Kidney epithelial cell (primary cell): ENCODE measurements around the gene FOXD1. TPM values are rescaled to one million over a fixed set of nuclear protein-coding genes. Genes with fewer than 3 reads are reported as not detected.
A peak's percentile ranks its signal among the peaks of the same experiment; 100 is the strongest.
"Not testable (repeated sequence)": the region's sequence is repeated elsewhere in the genome, so short reads cannot be mapped to it uniquely, and the experiment has no call there.

ENCODE experiments used
- DNase-seq: peaks from one replicate; pipeline ENCODE4 v3.0.0-alpha.2; 2010; ENCODE audit warnings: low read depth
- H3K27me3 ChIP-seq: 2 replicates; pipeline ENCODE4 v1.6.0; 2011; ENCODE audit warnings: low read length; ENCODE audit not compliant: control insufficient read depth, insufficient read depth
- H3K36me3 ChIP-seq: 2 replicates; pipeline ENCODE4 v1.5.1; 2011; ENCODE audit warnings: low read length; ENCODE audit not compliant: control insufficient read depth, insufficient read depth
- H3K4me3 ChIP-seq: 2 replicates; pipeline ENCODE4 v1.5.1; 2011; ENCODE audit warnings: low read depth, mild to moderate bottlenecking, control low read depth, low read length
- total RNA-seq: library from RNA; depleted of rRNA; stranded (reverse); fragments of >200 nt; gene quantifications from 2 replicates; pipeline ENCODE4 v1.2.3, GENCODE V29; 2015
- TF ChIP-seq, protein P1 (sequence below): IDR thresholded peaks from 2 replicates; pipeline ENCODE4 v1.5.1; 2011; ENCODE audit warnings: mild to moderate bottlenecking, moderate library complexity, low read length, control low read depth, inconsistent platforms; ENCODE audit not compliant: insufficient read depth, poor library complexity, severe bottlenecking

Gene FOXD1
- total RNA-seq, 1 donor from 2014 or later, result 14.7 TPM

- Histone ChIP-seq H3K36me3 (no peaks in the 10 kb centered on the region), H3K4me3 (no peak overlapping the region), H3K27me3 (peaks cover 2% of the 10 kb centered on the region)
- no peak for DNase-seq
- TF ChIP-seq, protein P1, sequence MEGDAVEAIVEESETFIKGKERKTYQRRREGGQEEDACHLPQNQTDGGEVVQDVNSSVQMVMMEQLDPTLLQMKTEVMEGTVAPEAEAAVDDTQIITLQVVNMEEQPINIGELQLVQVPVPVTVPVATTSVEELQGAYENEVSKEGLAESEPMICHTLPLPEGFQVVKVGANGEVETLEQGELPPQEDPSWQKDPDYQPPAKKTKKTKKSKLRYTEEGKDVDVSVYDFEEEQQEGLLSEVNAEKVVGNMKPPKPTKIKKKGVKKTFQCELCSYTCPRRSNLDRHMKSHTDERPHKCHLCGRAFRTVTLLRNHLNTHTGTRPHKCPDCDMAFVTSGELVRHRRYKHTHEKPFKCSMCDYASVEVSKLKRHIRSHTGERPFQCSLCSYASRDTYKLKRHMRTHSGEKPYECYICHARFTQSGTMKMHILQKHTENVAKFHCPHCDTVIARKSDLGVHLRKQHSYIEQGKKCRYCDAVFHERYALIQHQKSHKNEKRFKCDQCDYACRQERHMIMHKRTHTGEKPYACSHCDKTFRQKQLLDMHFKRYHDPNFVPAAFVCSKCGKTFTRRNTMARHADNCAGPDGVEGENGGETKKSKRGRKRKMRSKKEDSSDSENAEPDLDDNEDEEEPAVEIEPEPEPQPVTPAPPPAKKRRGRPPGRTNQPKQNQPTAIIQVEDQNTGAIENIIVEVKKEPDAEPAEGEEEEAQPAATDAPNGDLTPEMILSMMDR, result no peak
These were observed 33.4 kb downstream of the FOXD1 start for GRCh38 chr5:73415171-73415570.

- H3K36me3 ChIP-seq, result no peaks in the 10 kb centered on the region
- no peak overlapping the region for H3K4me3 ChIP-seq
- no peaks in the 10 kb centered on the region for H3K27me3 ChIP-seq
- TF ChIP-seq, protein P1, result no peak
- DNase-seq, result peak; percentile 89
These were observed 36.0 kb downstream of the FOXD1 start for GRCh38 chr5:73412597-73412988.

DNA sequence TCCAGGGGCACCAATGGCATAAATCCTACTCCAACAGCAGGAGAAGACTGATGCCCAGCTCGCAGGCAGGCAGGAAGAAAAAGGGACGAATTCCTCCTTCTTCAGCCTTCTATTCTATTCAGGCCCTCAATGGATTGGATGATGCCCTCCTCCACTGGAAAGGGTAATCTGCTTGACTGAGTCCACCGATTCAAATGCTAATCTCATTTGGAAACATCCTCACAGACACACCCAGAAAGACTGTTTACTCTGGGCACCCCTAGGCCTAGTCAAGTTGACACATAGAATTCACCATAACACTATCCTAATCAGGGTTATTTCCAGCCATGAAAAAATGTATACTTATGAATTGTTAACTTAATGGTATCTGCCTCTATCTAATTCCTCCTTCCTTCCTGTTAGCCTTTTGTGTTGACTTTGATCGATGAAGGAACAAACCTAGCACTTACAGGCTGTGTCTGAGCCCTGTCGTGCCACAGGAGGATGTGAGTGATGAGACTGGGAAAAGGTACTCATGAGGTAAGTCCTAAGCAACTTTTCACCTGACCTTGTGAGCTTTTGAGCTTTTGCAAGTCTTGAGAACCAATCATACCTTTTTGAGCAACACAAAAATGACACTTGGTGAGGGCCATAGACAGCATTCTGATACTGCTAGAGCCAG, 36.5 kb downstream of the FOXD1 start:
- Histone ChIP-seq H3K4me3 (no peak overlapping the region), H3K27me3 (no peaks in the 10 kb centered on the region), H3K36me3 (no peaks in the 10 kb centered on the region)
- no peak for DNase-seq
- TF ChIP-seq, protein P1, result no peak

DNA sequence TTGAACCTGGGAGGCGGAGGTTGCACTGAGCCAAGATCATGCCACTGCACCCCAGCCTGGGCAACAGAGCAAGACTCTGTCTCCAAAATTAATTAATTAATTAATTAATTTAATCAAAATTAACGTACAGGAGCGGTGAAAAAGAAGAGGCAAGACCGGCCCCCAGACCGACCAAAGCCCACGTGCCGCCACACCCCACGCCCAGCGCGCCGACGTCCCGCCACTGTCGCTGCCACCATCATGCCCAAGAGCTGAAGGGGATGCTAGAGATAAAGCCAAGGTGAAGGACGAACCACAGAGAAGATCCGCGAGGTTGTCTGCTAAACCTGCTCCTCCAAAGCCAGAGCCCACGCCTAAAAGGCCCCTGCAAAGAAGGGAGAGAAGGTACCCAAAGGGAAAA, 38.6 kb downstream of the FOXD1 start:
- DNase-seq, H3K27me3 ChIP-seq, H3K36me3 ChIP-seq, H3K4me3 ChIP-seq: not testable (repeated sequence)

GRCh38 chr5:73405691-73406090, 42.9 kb downstream of the FOXD1 start:
- no peaks in the 10 kb centered on the region for H3K27me3 ChIP-seq
- no peaks in the 10 kb centered on the region for H3K36me3 ChIP-seq
- DNase-seq, result no peak
- TF ChIP-seq, protein P1, result no peak
- H3K4me3 ChIP-seq, result no peak overlapping the region

- TF ChIP-seq, protein P1, result no peak
- DNase-seq, result no peak
- Histone ChIP-seq H3K36me3 (no peaks in the 10 kb centered on the region), H3K27me3 (no peaks in the 10 kb centered on the region), H3K4me3 (no peak overlapping the region)
These were observed 48.8 kb downstream of the FOXD1 start for GRCh38 chr5:73399775-73400174.

Other genes starting within 250 kb of the FOXD1 start
- 668 and 708 TPM in 2 replicates for gene BTF3, start 49.7 kb upstream of the FOXD1 start, total RNA-seq
- 11.2 and 15.3 TPM in 2 replicates for gene ANKRA2, start 116.9 kb upstream of the FOXD1 start, total RNA-seq
- gene UTP15, start 117.0 kb upstream of the FOXD1 start, total RNA-seq, result 17.5 and 23.8 TPM in 2 replicates
- 66.1 and 76.1 TPM in 2 replicates for gene ARHGEF28, start 177.4 kb upstream of the FOXD1 start, total RNA-seq